Stromal cell of bone marrow (primary cell): ENCODE data around the gene CYBA.

Source experiments
- DNase-seq: peaks from one replicate; pipeline ENCODE4 v3.0.0-alpha.2; 2012; ENCODE audit warnings: low read depth

Gene CYBA

GRCh38 chr16:88650749-88651275, at the start of gene CYBA:
Gene CYBA (minus strand): TSS chr16:88651053. CDS start chr16:88651013, 40 bp downstream.
- DNase-seq: peak; percentile 26

- no peak for DNase-seq
Observed at GRCh38 chr16:88700322-88700635, 49.4 kb upstream of the CYBA start.

- DNase-seq: no peak
Observed at GRCh38 chr16:88699180-88699579, 48.3 kb upstream of the CYBA start.

- no peak for DNase-seq
Observed at GRCh38 chr16:88698646-88699045, 47.8 kb upstream of the CYBA start.

GRCh38 chr16:88697831-88698615, 47.2 kb upstream of the CYBA start:
- DNase-seq: no peak

GRCh38 chr16:88697116-88697830, 46.4 kb upstream of the CYBA start:
- DNase-seq: no peak

- DNase-seq: no peak
Observed at GRCh38 chr16:88696441-88696840, 45.6 kb upstream of the CYBA start.

- DNase-seq: no peak
Observed at GRCh38 chr16:88695753-88696152, 44.9 kb upstream of the CYBA start.

- DNase-seq: no peak
Observed at GRCh38 chr16:88695218-88695617, 44.4 kb upstream of the CYBA start.

- no peak for DNase-seq
Observed at GRCh38 chr16:88694221-88695087, 43.6 kb upstream of the CYBA start.

- DNase-seq: no peak
Observed at GRCh38 chr16:88693420-88694177, 42.7 kb upstream of the CYBA start.

- no peak for DNase-seq
Observed at GRCh38 chr16:88692861-88693260, 42.0 kb upstream of the CYBA start.

GRCh38 chr16:88691924-88692560, 41.2 kb upstream of the CYBA start:
- DNase-seq: no peak

GRCh38 chr16:88691129-88691813, 40.4 kb upstream of the CYBA start:
- no peak for DNase-seq

- no peak for DNase-seq
Observed at GRCh38 chr16:88690341-88691128, 39.7 kb upstream of the CYBA start.

GRCh38 chr16:88688013-88688778, 37.3 kb upstream of the CYBA start:
- no peak for DNase-seq

- DNase-seq: no peak
Observed at GRCh38 chr16:88687676-88688012, 36.8 kb upstream of the CYBA start.

GRCh38 chr16:88687254-88687576, 36.4 kb upstream of the CYBA start:
- no peak for DNase-seq
